GM10847 (cell line): Measurements from ENCODE around the gene MC4R.

Experiments
- POLR2A ChIP-seq: IDR thresholded peaks from 2 replicates; pipeline ENCODE4 v1.6.1; 2011; ENCODE audit not compliant: insufficient read length; ENCODE audit errors: extremely low read depth

The MC4R gene

GRCh38 chr18:60350941-60351340 is 21.6 kb downstream of the MC4R start:
- TF ChIP-seq POLR2A = no peak

DNA sequence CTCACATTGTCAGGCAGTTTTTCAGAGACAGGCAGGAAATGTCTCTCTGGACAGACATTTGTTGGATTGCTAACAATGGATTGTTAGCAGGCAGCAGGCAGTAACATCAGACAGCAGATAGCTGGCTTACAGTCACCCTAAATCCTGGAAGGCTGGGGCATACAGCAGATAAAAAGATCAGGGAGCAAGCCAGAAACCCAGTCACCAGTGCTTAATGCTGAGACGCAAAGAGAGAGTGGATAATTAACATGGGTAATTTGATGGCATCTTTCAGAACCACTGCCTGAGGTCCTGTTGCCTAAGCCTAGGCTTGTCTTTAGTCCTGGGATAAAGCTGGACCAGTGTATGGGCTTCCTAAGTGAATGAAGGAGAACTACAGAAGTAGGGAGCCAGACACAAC is 22.4 kb downstream of the MC4R start:
- TF ChIP-seq POLR2A = no peak

DNA sequence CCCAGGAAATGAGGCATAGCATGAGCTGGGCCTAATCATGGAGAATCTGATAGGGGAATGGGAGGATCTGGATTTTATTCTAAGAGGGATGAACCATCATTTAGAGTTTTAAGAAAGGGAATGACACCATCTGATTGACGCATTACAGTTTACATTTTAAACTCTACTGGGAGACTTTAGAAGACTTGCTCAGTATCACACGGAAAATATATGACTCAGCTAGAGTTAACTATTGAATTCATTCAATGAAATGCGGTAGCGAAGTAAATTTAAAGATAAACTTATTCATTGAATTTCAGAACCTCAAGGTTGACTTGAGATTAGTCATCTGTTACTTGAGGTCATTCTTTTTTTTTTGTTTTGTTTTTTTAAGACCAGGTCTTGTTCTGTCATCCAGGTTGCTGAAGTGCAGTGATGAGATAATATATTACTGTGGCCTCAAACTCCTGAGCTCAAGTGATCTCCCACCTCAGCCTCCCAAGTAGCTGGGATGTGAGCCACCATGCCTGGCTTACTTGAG is 25.0 kb downstream of the MC4R start:
- TF ChIP-seq POLR2A = no peak

DNA sequence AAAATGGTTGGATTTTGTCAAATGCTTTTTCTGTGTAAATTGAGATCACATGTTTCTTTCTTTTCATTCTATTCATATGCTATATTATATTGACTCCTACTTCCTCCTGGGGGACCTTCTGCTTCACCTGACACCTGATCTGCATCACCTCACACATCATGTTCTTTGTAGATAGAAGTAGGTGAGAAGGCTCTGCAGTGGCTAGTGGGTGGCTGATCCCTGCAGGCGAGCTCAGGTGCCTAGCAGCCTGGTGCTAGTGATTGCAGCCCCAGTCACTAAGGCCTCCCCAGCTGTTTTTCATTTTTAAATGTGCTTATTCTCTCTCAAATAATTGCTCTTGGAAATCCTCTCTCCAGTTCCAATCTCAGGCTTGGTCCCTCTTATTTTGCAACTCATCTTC is 33.6 kb downstream of the MC4R start:
- TF ChIP-seq POLR2A = no peak

DNA sequence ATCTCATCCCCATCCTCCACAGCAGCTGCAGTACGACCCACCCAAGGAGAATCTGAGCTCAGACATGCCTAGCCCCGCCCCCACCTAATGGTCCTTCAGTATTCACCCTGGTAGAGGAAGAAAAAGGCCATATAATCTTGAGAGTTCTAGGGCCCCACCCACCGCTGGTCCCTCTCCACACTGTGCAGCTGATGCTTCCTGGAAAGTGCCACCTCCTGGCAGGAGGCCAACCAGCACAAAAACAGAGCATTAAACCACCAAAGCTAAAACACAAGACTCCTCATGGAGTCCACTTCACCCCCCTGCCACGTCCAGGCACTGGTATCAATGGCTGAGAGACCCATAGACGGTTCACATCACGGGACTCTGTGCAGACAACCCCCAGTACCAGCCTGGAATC is 40.7 kb downstream of the MC4R start:
- no peak for TF ChIP-seq POLR2A

- no peak for TF ChIP-seq POLR2A
Measured at GRCh38 chr18:60329131-60329530, 43.4 kb downstream of the MC4R start.

DNA sequence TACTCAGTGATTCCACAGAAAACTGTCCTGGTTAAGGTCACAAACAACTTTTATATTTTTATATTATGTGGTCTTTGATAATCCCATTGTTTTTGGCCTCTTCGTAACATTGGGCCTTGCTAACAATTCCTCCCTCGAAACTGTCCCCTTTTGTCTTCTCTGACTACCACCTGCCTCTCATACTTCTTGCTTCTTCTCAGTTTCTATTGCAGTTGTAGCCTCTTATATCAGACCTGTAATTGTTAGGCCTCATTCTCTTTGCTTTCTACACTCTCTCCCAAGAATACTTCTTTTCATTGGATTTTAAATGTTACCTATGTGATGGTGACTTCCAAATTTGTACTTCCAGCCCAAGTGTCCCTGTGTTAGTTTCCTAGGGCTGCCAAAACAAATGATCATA is 44.7 kb downstream of the MC4R start:
- no peak for TF ChIP-seq POLR2A

- no peak for TF ChIP-seq POLR2A
Measured at GRCh38 chr18:60322591-60322990, 50.0 kb downstream of the MC4R start.
